Activated CD8-positive, alpha-beta memory T cell treated with anti-CD3 and anti-CD28 coated beads for 36 hours (primary cell): ENCODE measurements around the gene ZNF672. TPM values are rescaled to one million over a fixed set of nuclear protein-coding genes. Genes with fewer than 3 reads are reported as not detected.
"Not testable (repeated sequence)": the region's sequence is repeated elsewhere in the genome, so short reads cannot be mapped to it uniquely, and the experiment has no call there.

ENCODE experiments used
- CTCF ChIA-PET: fragments of 350-600 bp; sonication (Branson Sonifier 250); formaldehyde crosslinking; loops from one replicate; lab custom pipeline; 2021; ENCODE audit warnings: antibody characterized with exemption; lab: Charles Lee
- POLR2A ChIA-PET: fragments of 350-600 bp; sonication (Branson Sonifier 250); formaldehyde crosslinking; loops from one replicate; lab custom pipeline; 2021; ENCODE audit warnings: antibody characterized with exemption; lab: Charles Lee
- total RNA-seq, 2 experiments: library from RNA; stranded (reverse); gene quantifications; one replicate each; pipeline ENCODE4 v1.2.3, GENCODE V29; 2021

ZNF672 gene
- total RNA-seq, 2 experiments from 2014 or later, result 49.1 to 50.3 TPM

GRCh38 chr1:248861616-248862015 lies 23.6 kb downstream of the ZNF672 start:
- ChIA-PET POLR2A (no interaction called here), CTCF (interaction anchor here (1.0 to 1.5 kb wide), 2 partner anchors 12 to 24 kb away, joined by 3 to 4 read pairs; partner anchors contain the start of gene ZNF672)

- ChIA-PET POLR2A (no interaction called here), CTCF (interaction anchor here (1.5 kb wide), 1 partner anchor 25 kb away, joined by 4 read pairs; the partner anchor contains the start of gene ZNF672)
Observed at GRCh38 chr1:248862695-248862997, 24.6 kb downstream of the ZNF672 start.

GRCh38 chr1:248862998-248863881 lies 25.2 kb downstream of the ZNF672 start:
- POLR2A ChIA-PET, result interaction anchor here (0.9 kb wide), 1 partner anchor 25 kb away, joined by 4 read pairs; the partner anchor contains the start of gene ZNF672
- CTCF ChIA-PET, result no interaction called here

- CTCF ChIA-PET, result interaction anchor here (3.0 kb wide), 1 partner anchor 13 kb away, joined by 17 read pairs; the partner anchor contains the start of gene ZNF692
- POLR2A ChIA-PET, result no interaction called here
Observed at GRCh38 chr1:248871837-248872401, 33.9 kb downstream of the ZNF672 start.

GRCh38 chr1:248872752-248873408 lies 34.9 kb downstream of the ZNF672 start:
- CTCF ChIA-PET, result interaction anchor here (1.3 to 3.0 kb wide), 3 partner anchors 14 to 46 kb away, joined by 4 to 17 read pairs (median 8); partner anchors contain the start of genes ZNF672 and ZNF692
- POLR2A ChIA-PET, result interaction anchor here (0.8 to 1.2 kb wide), 2 partner anchors 13 to 14 kb away, joined by 3 to 5 read pairs; partner anchors contain the start of gene ZNF692

GRCh38 chr1:248873409-248873992 lies 35.5 kb downstream of the ZNF672 start:
- CTCF ChIA-PET, result interaction anchor here (0.8 to 3.0 kb wide), 5 partner anchors 12 to 47 kb away, joined by 3 to 17 read pairs (median 4); partner anchors contain the start of genes ZNF672 and ZNF692
- POLR2A ChIA-PET, result interaction anchor here (1.2 to 1.5 kb wide), 2 partner anchors 12 to 15 kb away, joined by 4 to 5 read pairs; partner anchors contain the start of gene ZNF692

- ChIA-PET CTCF (interaction anchor here (0.8 to 3.0 kb wide), 5 partner anchors 12 to 48 kb away, joined by 3 to 17 read pairs (median 4); partner anchors contain the start of genes ZNF672 and ZNF692), POLR2A (interaction anchor here (1.5 kb wide), 1 partner anchor 12 kb away, joined by 4 read pairs; no protein-coding TSS in a partner anchor)
Observed at GRCh38 chr1:248873993-248874533, 36.0 kb downstream of the ZNF672 start.

GRCh38 chr1:248881261-248881660 lies 43.2 kb downstream of the ZNF672 start:
- POLR2A ChIA-PET, result no interaction called here
- CTCF ChIA-PET, result no interaction called here

- CTCF ChIA-PET, result not testable (repeated sequence)
Observed at GRCh38 chr1:248882427-248882826, 44.4 kb downstream of the ZNF672 start.

GRCh38 chr1:248884632-248885295 lies 46.7 kb downstream of the ZNF672 start:
- CTCF ChIA-PET, result no interaction called here
- POLR2A ChIA-PET, result interaction anchor here (1.5 kb wide), 1 partner anchor 11 kb away, joined by 4 read pairs; no protein-coding TSS in a partner anchor

More at GRCh38 chr1:248882427-248882826, 44.4 kb downstream of the ZNF672 start:
- POLR2A ChIA-PET, result not testable (repeated sequence)

- CTCF ChIA-PET, result no interaction called here
Observed at GRCh38 chr1:248885646-248886045, 47.6 kb downstream of the ZNF672 start.

GRCh38 chr1:248886237-248886895 lies 48.3 kb downstream of the ZNF672 start:
- ChIA-PET CTCF (interaction anchor here (1.0 kb wide), 1 partner anchor 12 kb away, joined by 3 read pairs; no protein-coding TSS in a partner anchor), POLR2A (interaction anchor here (0.6 to 1.5 kb wide), 2 partner anchors 12 to 36 kb away, joined by 3 to 4 read pairs; no protein-coding TSS in a partner anchor)

More at GRCh38 chr1:248885646-248886045, 47.6 kb downstream of the ZNF672 start:
- POLR2A ChIA-PET, result interaction anchor here (1.5 kb wide), 1 partner anchor 12 kb away, joined by 4 read pairs; no protein-coding TSS in a partner anchor

- POLR2A ChIA-PET, CTCF ChIA-PET: not testable (repeated sequence)
Observed at GRCh38 chr1:248889914-248890243, 51.9 kb downstream of the ZNF672 start.

GRCh38 chr1:248890549-248891498 lies 52.8 kb downstream of the ZNF672 start:
- CTCF ChIA-PET, result no interaction called here

GRCh38 chr1:248891758-248892157 lies 53.7 kb downstream of the ZNF672 start:
- POLR2A ChIA-PET, result no interaction called here
- CTCF ChIA-PET, result no interaction called here

More at GRCh38 chr1:248890549-248891498, 52.8 kb downstream of the ZNF672 start:
- POLR2A ChIA-PET, result no interaction called here

GRCh38 chr1:248892590-248892989 lies 54.6 kb downstream of the ZNF672 start:
- CTCF ChIA-PET, result no interaction called here
- POLR2A ChIA-PET, result no interaction called here
